MM.1S (cell line): Measurements from ENCODE around the gene COX18.

Experiments used
- CTCF ChIP-seq: fragments of 300-600 bp; sonication (generic); IDR thresholded peaks from 2 replicates; pipeline ENCODE4 v1.5.1; 2016; ENCODE audit warnings: antibody characterized with exemption, low read length, mixed read lengths
- EZH2phosphoT487 ChIP-seq: fragments of 300-600 bp; sonication (generic); IDR thresholded peaks from 2 replicates; pipeline ENCODE4 v1.6.1; 2018; ENCODE audit warnings: antibody characterized with exemption, low read length

- TF ChIP-seq CTCF = no peak
- no peak for TF ChIP-seq EZH2phosphoT487
Observed at GRCh38 chr4:73099143-73099542, 29.6 kb upstream of the COX18 start.
